ENCODE results near the gene BCLAF3.

DNA sequence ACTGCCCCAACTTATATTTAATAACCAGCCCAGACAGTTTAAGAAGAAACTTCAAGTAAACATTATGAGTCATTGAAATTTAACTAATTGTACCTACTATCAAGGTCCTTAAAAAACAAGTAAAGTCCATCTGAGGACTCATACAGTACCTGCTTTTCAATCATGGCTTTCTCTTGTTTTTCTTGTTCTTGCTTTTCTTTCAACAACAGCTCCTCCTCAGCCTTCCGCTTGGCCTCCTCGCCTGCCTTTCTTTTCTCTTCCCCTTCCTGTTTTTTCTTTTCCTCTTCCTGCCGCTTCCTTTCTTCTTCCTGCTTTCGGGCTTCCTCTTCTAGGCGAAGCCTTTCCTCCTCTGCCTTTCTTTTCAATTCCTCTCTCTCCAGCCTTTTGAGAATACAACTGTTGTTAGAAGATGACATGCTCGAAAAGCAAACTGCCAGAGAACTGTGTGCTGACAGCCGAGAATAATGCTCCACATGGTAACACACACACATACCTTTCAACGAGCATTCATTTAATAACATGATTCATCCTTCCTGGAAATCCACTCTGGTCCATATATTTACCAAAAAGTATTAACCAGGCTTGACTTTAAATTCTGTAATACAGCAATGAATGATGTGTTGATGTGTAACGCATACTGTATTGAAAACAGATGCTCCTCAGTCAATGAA is 25.2 kb upstream of the BCLAF3 start:
- TF ChIP-seq POLR2AphosphoS5 (IDR thresholded peaks at IDR 0.05) (no peak), POLR2A (IDR thresholded peaks at IDR 0.05) (no peak)
- TF ChIP-seq, protein P1, sequence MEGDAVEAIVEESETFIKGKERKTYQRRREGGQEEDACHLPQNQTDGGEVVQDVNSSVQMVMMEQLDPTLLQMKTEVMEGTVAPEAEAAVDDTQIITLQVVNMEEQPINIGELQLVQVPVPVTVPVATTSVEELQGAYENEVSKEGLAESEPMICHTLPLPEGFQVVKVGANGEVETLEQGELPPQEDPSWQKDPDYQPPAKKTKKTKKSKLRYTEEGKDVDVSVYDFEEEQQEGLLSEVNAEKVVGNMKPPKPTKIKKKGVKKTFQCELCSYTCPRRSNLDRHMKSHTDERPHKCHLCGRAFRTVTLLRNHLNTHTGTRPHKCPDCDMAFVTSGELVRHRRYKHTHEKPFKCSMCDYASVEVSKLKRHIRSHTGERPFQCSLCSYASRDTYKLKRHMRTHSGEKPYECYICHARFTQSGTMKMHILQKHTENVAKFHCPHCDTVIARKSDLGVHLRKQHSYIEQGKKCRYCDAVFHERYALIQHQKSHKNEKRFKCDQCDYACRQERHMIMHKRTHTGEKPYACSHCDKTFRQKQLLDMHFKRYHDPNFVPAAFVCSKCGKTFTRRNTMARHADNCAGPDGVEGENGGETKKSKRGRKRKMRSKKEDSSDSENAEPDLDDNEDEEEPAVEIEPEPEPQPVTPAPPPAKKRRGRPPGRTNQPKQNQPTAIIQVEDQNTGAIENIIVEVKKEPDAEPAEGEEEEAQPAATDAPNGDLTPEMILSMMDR (IDR thresholded peaks at IDR 0.05), result no peak
